Progenitor cell of endocrine pancreas (in vitro differentiated cells): ENCODE results near the gene SLC35B4. TPM values are rescaled to one million over a fixed set of nuclear protein-coding genes. Genes with fewer than 3 reads are reported as not detected.
A peak's percentile ranks its signal among the peaks of the same experiment; 100 is the strongest.

Source experiments
- DNase-seq: peaks from one replicate; pipeline ENCODE4 v3.0.0; 2021; ENCODE audit warnings: low spot score; ENCODE audit not compliant: unreplicated experiment
- H3K27ac Mint-ChIP-seq: 2 replicates; pipeline ENCODE4 v1.8.0; 2021; ENCODE audit warnings: mild to moderate bottlenecking, moderate library complexity, mixed read lengths
- H3K27me3 Mint-ChIP-seq: 2 replicates; pipeline ENCODE4 v1.8.0; 2021; ENCODE audit warnings: mixed read lengths
- H3K36me3 Mint-ChIP-seq: 2 replicates; pipeline ENCODE4 v1.8.0; 2022; ENCODE audit warnings: mixed read lengths; ENCODE audit not compliant: insufficient read depth
- H3K4me1 Mint-ChIP-seq: 2 replicates; pipeline ENCODE4 v1.8.0; 2021; ENCODE audit warnings: low read depth, mixed read lengths
- H3K4me3 Mint-ChIP-seq: 2 replicates; pipeline ENCODE4 v1.8.0; 2021; ENCODE audit warnings: low read depth, mild to moderate bottlenecking, moderate library complexity, mixed read lengths
- H3K9me3 Mint-ChIP-seq: 2 replicates; pipeline ENCODE4 v1.8.0; 2021; ENCODE audit warnings: low read depth, mixed read lengths
- total RNA-seq: library from RNA; stranded (reverse); gene quantifications from 2 replicates; pipeline ENCODE4 v1.2.1, GENCODE V29; 2021
- TF ChIP-seq, protein P1 (sequence below): fragments of 200-600 bp; sonication (generic); IDR thresholded peaks from one replicate; pipeline ENCODE4 v1.5.0; 2021; ENCODE audit warnings: antibody characterized with exemption, mild to moderate bottlenecking; ENCODE audit not compliant: unreplicated experiment

Gene SLC35B4
- total RNA-seq, 1 donor from 2014 or later = 34.2 TPM

DNA sequence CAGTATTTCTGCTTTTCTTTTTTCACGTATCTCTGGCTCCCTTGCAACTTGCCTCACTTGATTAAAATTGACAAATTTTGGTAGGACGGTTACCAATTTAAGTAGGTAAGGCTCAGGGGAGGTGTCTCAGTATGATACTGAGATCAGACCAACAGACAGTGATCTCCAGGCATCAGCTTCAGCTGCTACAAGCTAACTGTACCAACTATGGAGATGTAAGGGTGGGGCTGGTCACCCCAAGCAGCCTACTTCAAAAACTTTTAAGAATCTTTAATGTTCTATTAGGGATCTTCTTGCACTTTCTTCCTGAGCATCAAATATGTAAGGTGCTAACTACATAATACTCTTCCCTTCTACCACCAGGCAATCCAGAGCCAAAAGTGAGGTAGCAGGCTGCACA is 26.9 kb downstream of the SLC35B4 start:
- Mint-ChIP-seq H3K36me3 (peaks cover 19% of the 10 kb centered on the region), H3K9me3 (no peaks in the 10 kb centered on the region), H3K4me3 (no peak overlapping the region), H3K27ac (no peak overlapping the region), H3K4me1 (peaks cover 13% of the 10 kb centered on the region), H3K27me3 (peaks cover 4% of the 10 kb centered on the region)
- TF ChIP-seq, protein P1, sequence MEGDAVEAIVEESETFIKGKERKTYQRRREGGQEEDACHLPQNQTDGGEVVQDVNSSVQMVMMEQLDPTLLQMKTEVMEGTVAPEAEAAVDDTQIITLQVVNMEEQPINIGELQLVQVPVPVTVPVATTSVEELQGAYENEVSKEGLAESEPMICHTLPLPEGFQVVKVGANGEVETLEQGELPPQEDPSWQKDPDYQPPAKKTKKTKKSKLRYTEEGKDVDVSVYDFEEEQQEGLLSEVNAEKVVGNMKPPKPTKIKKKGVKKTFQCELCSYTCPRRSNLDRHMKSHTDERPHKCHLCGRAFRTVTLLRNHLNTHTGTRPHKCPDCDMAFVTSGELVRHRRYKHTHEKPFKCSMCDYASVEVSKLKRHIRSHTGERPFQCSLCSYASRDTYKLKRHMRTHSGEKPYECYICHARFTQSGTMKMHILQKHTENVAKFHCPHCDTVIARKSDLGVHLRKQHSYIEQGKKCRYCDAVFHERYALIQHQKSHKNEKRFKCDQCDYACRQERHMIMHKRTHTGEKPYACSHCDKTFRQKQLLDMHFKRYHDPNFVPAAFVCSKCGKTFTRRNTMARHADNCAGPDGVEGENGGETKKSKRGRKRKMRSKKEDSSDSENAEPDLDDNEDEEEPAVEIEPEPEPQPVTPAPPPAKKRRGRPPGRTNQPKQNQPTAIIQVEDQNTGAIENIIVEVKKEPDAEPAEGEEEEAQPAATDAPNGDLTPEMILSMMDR = no peak
- DNase-seq = no peak

DNA sequence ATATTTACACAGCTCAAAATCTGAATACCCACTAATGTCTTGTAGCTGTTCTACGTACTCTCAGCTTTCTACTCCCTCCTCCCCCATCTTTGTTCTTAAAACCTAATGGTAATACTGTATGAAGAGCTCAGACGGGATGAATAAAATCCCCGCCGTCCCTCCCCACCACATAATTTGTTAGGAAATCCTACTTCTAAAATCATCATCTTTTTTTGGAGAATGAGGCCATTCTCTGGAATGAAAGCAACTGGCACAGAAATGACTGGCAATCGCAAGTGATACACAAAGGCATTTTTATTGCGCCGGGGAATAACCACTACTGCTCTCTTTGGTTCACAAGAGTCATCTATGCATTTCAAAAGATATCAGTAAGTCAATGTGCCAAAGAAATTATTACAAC is 27.3 kb downstream of the SLC35B4 start:
- peaks cover 17% of the 10 kb centered on the region for H3K4me1 Mint-ChIP-seq
- TF ChIP-seq, protein P1 = no peak
- H3K4me3 Mint-ChIP-seq = no peak overlapping the region
- H3K27me3 Mint-ChIP-seq = peaks cover 4% of the 10 kb centered on the region
- no peak for DNase-seq
- peak overlapping the region; percentile 73 for H3K27ac Mint-ChIP-seq
- H3K36me3 Mint-ChIP-seq = peaks cover 15% of the 10 kb centered on the region
- H3K9me3 Mint-ChIP-seq = no peaks in the 10 kb centered on the region

DNA sequence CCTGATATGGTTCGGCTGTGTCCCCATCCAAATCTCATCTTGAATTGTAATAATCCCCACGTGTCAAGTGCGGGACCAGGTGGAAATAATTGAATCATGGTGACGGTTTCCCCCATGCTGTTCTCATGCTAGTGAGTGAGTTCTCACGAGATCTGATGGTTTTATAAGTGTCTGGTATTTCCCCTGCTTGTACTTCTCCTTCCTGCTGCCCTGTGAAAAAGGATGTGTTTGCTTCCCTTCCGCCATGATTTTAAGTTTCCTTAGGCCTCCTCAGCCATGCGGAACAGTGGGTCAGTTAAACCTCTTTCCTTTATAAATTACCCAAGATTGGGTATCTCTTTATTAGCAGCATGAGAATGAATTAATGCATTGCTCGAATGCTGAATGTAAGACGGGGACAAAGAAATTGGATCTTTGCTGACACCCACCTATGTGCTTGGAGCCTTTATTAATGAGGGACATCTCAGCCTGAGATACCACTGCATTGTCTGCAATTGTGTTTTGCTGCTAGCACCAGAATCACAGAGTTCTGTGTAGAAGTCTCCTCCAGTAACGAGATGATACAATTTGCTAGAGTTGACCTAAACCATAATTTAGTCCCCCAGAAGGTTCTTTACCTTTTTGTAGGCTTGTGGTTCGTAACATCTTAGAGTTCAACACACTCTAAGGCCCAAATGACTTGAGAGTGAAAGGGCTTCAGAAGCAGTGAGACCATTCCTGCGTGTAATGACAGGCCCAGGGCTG is 28.6 kb downstream of the SLC35B4 start:
- H3K4me3 Mint-ChIP-seq = no peak overlapping the region
- H3K27ac Mint-ChIP-seq = no peak overlapping the region
- no peaks in the 10 kb centered on the region for H3K9me3 Mint-ChIP-seq
- DNase-seq = no peak
- TF ChIP-seq, protein P1 = no peak
- peaks cover 7% of the 10 kb centered on the region for H3K36me3 Mint-ChIP-seq
- peaks cover 4% of the 10 kb centered on the region for H3K27me3 Mint-ChIP-seq
- H3K4me1 Mint-ChIP-seq = peaks cover 22% of the 10 kb centered on the region

DNA sequence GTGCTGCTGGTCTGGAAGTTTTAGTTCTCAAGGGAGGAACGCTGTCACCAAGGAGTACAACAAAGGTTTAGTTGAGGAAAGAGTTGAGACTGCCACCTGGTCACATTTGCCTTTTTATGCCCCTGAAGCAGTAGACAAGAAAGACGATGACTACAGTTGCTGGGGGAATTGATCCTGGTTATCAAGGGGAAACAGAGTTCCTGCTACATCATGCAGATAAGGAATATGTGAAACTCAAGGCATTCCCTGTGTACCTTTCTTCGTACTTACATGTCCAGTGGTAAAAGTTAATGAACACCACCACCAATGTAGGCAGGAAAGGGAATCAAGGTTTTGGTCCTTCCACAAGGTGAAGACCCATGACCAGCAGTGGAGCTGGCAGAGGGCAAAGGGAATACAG is 31.8 kb downstream of the SLC35B4 start:
- Mint-ChIP-seq H3K36me3 (peaks cover 2% of the 10 kb centered on the region), H3K4me3 (no peak overlapping the region), H3K9me3 (peaks cover 3% of the 10 kb centered on the region), H3K27me3 (peaks cover 4% of the 10 kb centered on the region), H3K4me1 (peaks cover 27% of the 10 kb centered on the region), H3K27ac (no peak overlapping the region)
- no peak for DNase-seq
- TF ChIP-seq, protein P1 = no peak

DNA sequence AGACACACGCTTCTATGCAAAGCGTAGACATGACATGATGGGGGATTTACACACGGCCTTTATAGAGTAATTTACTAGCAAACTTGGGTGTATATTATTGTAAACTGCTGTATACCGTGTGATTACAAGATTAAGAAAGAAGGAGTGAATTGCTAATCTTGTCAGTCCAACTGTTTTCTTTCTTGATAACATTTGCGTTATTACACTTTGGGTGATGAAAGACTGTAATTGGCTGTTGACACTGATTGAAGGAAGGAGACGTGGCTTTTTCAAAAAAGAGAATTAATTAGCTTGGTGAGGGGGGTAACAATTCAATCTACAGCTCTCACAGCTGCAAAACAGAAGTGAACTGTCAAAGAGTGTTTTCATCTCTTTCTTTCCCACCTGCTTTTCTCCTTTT is 32.7 kb downstream of the SLC35B4 start:
- H3K27me3 Mint-ChIP-seq = peaks cover 4% of the 10 kb centered on the region
- DNase-seq = no peak
- H3K4me3 Mint-ChIP-seq = no peak overlapping the region
- peaks cover 3% of the 10 kb centered on the region for H3K9me3 Mint-ChIP-seq
- H3K4me1 Mint-ChIP-seq = peaks cover 31% of the 10 kb centered on the region
- TF ChIP-seq, protein P1 = no peak
- no peak overlapping the region for H3K27ac Mint-ChIP-seq
- H3K36me3 Mint-ChIP-seq = peaks cover 2% of the 10 kb centered on the region
